Smooth muscle cell (in vitro differentiated cells): ENCODE data around the gene SLC25A11. TPM values are rescaled to one million over a fixed set of nuclear protein-coding genes. Genes with fewer than 3 reads are reported as not detected.

Source experiments
- DNase-seq: peaks from one replicate; lab custom pipeline; 2025; ENCODE audit not compliant: unreplicated experiment; lab: John Stamatoyannopoulos, UW
- H2AFZ ChIP-seq: fragments of 200-600 bp; sonication (generic); 2 replicates; pipeline ENCODE4 v1.6.0; 2016; ENCODE audit warnings: antibody characterized with exemption, low read depth, mild to moderate bottlenecking
- H3F3A ChIP-seq: fragments of 200-600 bp; sonication (generic); 2 replicates; pipeline ENCODE4 v1.6.0; 2017; ENCODE audit warnings: antibody characterized with exemption, low read depth
- H3K27ac ChIP-seq: fragments of 200-600 bp; sonication (generic); 2 replicates; pipeline ENCODE4 v1.5.1; 2016; ENCODE audit warnings: low read depth, mild to moderate bottlenecking
- H3K27me3 ChIP-seq: fragments of 200-600 bp; sonication (generic); 2 replicates; pipeline ENCODE4 v1.6.1; 2016; ENCODE audit warnings: low read depth, mild to moderate bottlenecking
- H3K36me3 ChIP-seq: fragments of 200-600 bp; sonication (generic); 2 replicates; pipeline ENCODE4 v1.5.1; 2016; ENCODE audit warnings: low read depth
- H3K4me1 ChIP-seq: fragments of 200-600 bp; sonication (generic); 2 replicates; pipeline ENCODE4 v1.5.1; 2016; ENCODE audit warnings: low read depth
- H3K4me2 ChIP-seq: fragments of 200-600 bp; sonication (generic); 2 replicates; pipeline ENCODE4 v1.6.0; 2016; ENCODE audit warnings: mild to moderate bottlenecking
- H3K4me3 ChIP-seq: fragments of 200-600 bp; sonication (generic); 2 replicates; pipeline ENCODE4 v1.5.1; 2016; ENCODE audit warnings: mild to moderate bottlenecking
- H3K79me2 ChIP-seq: fragments of 200-600 bp; sonication (generic); 2 replicates; pipeline ENCODE4 v1.6.0; 2016; ENCODE audit warnings: low read depth, mild to moderate bottlenecking
- H3K9ac ChIP-seq: fragments of 200-600 bp; sonication (generic); 2 replicates; pipeline ENCODE4 v1.6.0; 2016; ENCODE audit warnings: low read depth
- H3K9me3 ChIP-seq: fragments of 200-600 bp; sonication (generic); replicated peaks from 2 replicates; pipeline ENCODE4 v1.5.1; 2016; ENCODE audit warnings: low read depth
- H4K20me1 ChIP-seq: fragments of 200-600 bp; sonication (generic); 2 replicates; pipeline ENCODE4 v1.6.0; 2016; ENCODE audit warnings: low read depth
- WGBS: methylation state at CpG from one replicate; pipeline ENCODE4 v1.1.7; 2016; ENCODE audit warnings: low lambda C conversion rate; 5-methylcytosine and 5-hydroxymethylcytosine counted together
- polyA plus RNA-seq: library from polyadenylated mRNA; unstranded; fragments of >200 nt; fragmentation: Nextera tagmentation; extraction: Ambion mirVana; gene quantifications from 2 replicates; pipeline ENCODE4 v1.2.1, GENCODE V29; 2016
- total RNA-seq: library from RNA; depleted of rRNA; stranded (reverse); fragments of >200 nt; gene quantifications from 2 replicates; pipeline ENCODE4 v1.2.3, GENCODE V29; 2014
- TF ChIP-seq, protein P1 (sequence below): fragments of 200-600 bp; sonication (generic); IDR thresholded peaks from 2 replicates; pipeline ENCODE4 v1.5.1; 2017; ENCODE audit warnings: borderline replicate concordance, mild to moderate bottlenecking, antibody characterized with exemption; ENCODE audit not compliant: insufficient read depth, poor library complexity, severe bottlenecking

Gene SLC25A11, protein sequence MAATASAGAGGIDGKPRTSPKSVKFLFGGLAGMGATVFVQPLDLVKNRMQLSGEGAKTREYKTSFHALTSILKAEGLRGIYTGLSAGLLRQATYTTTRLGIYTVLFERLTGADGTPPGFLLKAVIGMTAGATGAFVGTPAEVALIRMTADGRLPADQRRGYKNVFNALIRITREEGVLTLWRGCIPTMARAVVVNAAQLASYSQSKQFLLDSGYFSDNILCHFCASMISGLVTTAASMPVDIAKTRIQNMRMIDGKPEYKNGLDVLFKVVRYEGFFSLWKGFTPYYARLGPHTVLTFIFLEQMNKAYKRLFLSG
- 29.9 and 39.3 TPM in 2 replicates for total RNA-seq
- polyA plus RNA-seq, result 64.9 and 67.5 TPM in 2 replicates

DNA sequence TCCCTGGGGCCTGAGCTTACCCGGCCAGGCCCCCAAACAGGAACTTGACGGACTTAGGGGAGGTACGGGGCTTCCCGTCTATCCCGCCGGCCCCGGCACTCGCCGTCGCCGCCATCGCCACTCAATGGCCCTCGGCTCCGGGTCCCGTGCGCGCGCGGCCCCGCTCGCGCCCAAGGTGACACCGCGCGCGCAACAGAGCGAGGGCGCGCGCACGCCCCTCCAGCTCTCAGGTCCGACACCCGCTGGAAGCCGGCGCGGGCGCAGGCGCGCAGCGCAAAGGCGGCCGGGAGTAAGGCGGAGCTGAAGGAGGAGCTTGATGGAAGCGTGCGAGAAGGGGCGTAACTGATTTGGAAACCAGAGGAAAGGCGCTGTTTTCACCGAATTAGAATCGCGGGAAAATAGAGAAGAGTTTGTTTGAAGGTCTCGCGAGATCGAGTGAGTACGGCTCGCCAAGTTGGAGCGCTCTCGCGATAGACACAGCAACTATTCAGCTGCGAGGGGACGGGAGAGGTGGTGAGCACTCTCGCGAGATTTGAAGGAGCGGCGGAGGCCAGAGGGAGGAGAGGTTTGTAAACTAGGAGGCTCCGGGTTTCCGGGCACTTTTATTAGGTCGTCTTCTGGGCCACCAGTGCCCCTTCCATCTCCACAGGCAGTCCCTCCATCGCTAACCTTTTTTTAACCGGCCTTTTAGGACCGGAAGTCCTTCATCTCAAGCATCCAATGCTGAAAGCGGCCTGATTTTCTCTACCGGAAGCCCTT is at the start of gene SLC25A11, which contains the start of gene RNF167:
SLC25A11 (minus strand) TSS at position 251 of the 759 bp plus-strand sequence; CDS start at position 115, 136 bp downstream.
RNF167 (plus strand) TSS at position 473 of the 759 bp plus-strand sequence. CDS start 642 bp downstream, outside the sequence.
- Histone ChIP-seq H3K36me3 (no peaks in the 10 kb centered on the region), H3K4me2 (peak within 1 kb of the TSS; percentile 95), H3F3A (peaks cover 25% of the 10 kb centered on the region), H4K20me1 (peaks cover 13% of the 10 kb centered on the region), H3K4me3 (peak within 1 kb of the TSS; percentile 77), H2AFZ (peak within 1 kb of the TSS; percentile 71), H3K9ac (peak within 1 kb of the TSS; percentile 95), H3K27ac (peak within 1 kb of the TSS; percentile 92), H3K4me1 (peaks cover 12% of the 10 kb centered on the region), H3K9me3 (no peaks in the 10 kb centered on the region), H3K27me3 (no peaks in the 10 kb centered on the region), H3K79me2 (peaks cover 48% of the 10 kb centered on the region)
- WGBS, result under 1% methylated on average over 72 of the region's 72 CpGs
- TF ChIP-seq, protein P1, sequence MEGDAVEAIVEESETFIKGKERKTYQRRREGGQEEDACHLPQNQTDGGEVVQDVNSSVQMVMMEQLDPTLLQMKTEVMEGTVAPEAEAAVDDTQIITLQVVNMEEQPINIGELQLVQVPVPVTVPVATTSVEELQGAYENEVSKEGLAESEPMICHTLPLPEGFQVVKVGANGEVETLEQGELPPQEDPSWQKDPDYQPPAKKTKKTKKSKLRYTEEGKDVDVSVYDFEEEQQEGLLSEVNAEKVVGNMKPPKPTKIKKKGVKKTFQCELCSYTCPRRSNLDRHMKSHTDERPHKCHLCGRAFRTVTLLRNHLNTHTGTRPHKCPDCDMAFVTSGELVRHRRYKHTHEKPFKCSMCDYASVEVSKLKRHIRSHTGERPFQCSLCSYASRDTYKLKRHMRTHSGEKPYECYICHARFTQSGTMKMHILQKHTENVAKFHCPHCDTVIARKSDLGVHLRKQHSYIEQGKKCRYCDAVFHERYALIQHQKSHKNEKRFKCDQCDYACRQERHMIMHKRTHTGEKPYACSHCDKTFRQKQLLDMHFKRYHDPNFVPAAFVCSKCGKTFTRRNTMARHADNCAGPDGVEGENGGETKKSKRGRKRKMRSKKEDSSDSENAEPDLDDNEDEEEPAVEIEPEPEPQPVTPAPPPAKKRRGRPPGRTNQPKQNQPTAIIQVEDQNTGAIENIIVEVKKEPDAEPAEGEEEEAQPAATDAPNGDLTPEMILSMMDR, result no peak
- DNase-seq, result peak; percentile 77

DNA sequence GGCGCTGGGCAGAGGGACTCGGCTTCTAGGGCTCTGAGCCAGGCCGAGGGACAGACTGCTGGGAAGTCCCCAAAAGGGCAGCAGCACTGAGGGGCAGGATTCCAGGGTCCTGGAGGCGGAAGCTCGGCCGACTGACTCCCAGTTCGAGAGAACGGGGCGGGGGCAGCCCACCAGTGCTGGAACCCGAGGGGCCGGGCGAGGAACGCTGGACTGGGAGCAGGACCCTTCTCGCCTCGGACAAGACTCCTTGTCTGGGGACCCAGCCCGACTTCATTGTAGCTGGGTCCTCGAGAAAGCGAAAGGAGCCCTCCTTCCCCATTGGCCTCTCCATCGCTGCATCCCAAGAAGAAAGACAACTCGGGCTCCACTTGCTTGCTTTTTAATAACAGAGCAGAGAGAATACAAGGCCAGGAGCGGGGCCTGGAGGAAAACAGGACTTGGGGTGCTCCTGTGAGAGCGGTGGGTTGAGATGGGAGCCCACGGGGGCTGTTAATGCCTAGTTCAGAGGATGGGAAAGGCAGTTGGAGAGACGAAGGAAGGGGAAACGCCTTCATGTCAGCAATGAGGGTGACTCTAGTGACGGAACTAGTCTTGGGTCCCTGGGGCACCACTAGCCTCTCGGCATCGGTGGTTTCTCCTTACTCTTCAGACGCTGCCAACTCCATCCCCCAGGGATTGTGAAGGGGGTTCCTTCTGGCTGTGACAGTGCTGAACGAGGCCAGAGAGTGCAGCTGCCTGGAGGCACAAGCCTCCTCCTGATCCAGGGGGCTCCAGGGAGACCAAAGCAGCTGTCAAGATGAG is 48.1 kb upstream of the SLC25A11 start:
- Histone ChIP-seq H2AFZ (peak overlapping the region; percentile 97), H4K20me1 (no peaks in the 10 kb centered on the region), H3K4me1 (peaks cover 8% of the 10 kb centered on the region), H3K4me2 (peak overlapping the region; percentile 89), H3K4me3 (peak overlapping the region; percentile 91), H3K9me3 (no peaks in the 10 kb centered on the region), H3K36me3 (no peaks in the 10 kb centered on the region), H3K79me2 (no peaks in the 10 kb centered on the region), H3K27ac (peak overlapping the region; percentile 68), H3K9ac (peak overlapping the region; percentile 79), H3F3A (no peaks in the 10 kb centered on the region), H3K27me3 (no peaks in the 10 kb centered on the region)
- DNase-seq, result no peak
- 19% methylated on average over 27 of the region's 30 CpGs for WGBS
- TF ChIP-seq, protein P1, result no peak

DNA sequence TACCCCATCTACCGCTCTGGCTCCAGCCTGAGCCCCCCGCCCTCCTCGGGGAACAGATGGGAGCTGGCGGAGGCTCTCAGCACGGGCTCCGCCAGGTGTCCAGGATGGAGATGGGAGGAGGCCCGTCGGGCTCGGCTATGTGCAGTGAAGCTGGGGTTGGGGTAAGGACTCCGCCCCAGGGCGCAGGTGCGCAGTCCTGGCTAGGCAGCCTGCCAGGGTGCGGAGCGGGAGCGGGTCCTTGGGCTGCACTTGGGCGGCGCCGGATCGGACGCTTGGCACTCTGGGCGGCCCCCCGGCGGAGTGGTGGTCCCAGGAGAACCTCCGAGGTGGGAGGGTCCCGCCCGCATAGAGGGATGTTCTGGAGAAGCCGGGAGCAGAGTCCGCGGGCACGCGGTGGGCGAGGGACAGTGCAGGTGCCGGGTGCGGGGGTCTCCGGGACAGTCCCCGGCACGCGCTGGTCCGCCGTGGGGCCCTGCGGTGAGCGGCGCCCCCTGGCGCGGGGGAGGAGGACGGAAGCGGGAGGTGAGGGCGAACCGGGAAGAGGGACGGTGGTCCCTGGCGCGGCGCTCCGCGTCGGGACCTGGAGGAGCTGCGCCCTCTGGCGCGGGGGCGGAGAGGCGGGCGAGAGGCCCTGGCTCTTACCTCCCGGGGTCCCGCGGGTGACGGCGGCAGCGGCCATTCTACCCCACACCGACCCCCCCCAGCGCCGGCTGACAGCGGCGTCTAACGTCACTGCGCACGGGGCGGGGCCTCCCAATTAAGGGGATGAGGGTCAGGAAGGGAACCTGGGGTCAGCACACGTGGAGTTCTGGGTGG is 47.3 kb upstream of the SLC25A11 start, which contains the start of gene CAMTA2:
CAMTA2 (minus strand) TSS at position 725 of the 816 bp plus-strand sequence. CDS start 1,453 bp downstream, outside the sequence.
- H3F3A ChIP-seq, result no peaks in the 10 kb centered on the region
- H3K27me3 ChIP-seq, result no peaks in the 10 kb centered on the region
- peak within 1 kb of the TSS; percentile 91 for H3K4me3 ChIP-seq
- H3K4me2 ChIP-seq, result peak within 1 kb of the TSS; percentile 89
- peak; percentile 50 for DNase-seq
- WGBS, result 4% methylated on average over 45 of the region's 78 CpGs
- H3K9ac ChIP-seq, result peak within 1 kb of the TSS; percentile 79
- H3K27ac ChIP-seq, result peak within 1 kb of the TSS; percentile 68
- peaks cover 8% of the 10 kb centered on the region for H3K4me1 ChIP-seq
- H4K20me1 ChIP-seq, result no peaks in the 10 kb centered on the region
- H3K79me2 ChIP-seq, result no peaks in the 10 kb centered on the region
- H2AFZ ChIP-seq, result peak within 1 kb of the TSS; percentile 97
- TF ChIP-seq, protein P1, result peak; percentile 57
- H3K36me3 ChIP-seq, result no peaks in the 10 kb centered on the region
- H3K9me3 ChIP-seq, result no peaks in the 10 kb centered on the region
